ENCODE measurements around the gene LSAMP. TPM values are rescaled to one million over a fixed set of nuclear protein-coding genes. Genes with fewer than 3 reads are reported as not detected.

The LSAMP gene
- total RNA-seq, 4 donors from 2014 or later, result 1.9 to 19.7 (median 2.8) TPM

DNA sequence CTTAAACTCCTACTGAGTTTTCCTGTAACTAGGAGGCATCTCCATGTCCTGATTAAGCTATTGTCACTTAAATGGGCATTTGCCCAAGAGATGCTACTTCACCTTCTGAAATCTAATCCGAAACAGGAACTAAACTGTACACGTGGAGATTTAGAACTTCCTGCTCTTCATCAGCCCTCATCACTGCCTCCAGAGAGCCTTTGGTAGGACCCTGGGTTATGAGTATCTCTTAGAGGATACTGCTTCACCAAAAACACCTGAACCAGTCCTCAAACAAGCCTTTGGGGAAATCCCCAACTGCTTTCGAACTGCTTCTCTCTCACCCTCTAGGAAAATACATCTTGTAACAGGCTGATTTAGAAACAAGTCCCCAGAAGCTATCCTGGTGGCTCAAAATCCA is 501.7 kb downstream of the LSAMP start:
- TF ChIP-seq CTCF (IDR thresholded peaks at IDR 0.05), result no peak
- ATAC-seq (ENCODE audit: low FRiP score), result no peak
- no peak for DNase-seq (ENCODE audit: low spot score)

- ATAC-seq (ENCODE audit: low FRiP score) (no peak), DNase-seq (ENCODE audit: low spot score) (no peak)
Measured at GRCh38 chr3:115937054-115937453, 508.2 kb downstream of the LSAMP start.

DNA sequence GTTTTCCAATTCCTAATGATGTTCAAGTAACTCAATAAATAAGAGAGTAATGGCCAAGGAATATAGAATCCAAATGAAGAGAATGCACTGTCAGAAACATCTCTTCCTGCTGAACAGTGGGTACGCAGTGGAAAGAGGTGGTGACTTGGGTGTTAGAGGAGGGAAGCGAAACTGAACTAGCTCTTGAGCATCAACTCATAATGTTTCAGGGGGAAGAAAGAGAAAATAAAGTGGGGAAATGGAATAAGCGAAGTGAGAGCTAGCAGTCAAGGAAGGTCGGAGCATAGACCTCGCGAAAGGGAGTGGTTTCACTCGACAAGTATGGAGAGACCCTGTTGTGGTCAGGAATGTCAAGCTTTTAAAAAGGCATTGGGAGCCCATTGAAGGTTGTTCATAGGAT is 512.5 kb downstream of the LSAMP start:
- TF ChIP-seq CTCF (IDR thresholded peaks at IDR 0.05), result no peak
- DNase-seq (ENCODE audit: low spot score), result no peak

More at GRCh38 chr3:115937054-115937453, 508.2 kb downstream of the LSAMP start:
- TF ChIP-seq CTCF (IDR thresholded peaks at IDR 0.05), result no peak

DNA sequence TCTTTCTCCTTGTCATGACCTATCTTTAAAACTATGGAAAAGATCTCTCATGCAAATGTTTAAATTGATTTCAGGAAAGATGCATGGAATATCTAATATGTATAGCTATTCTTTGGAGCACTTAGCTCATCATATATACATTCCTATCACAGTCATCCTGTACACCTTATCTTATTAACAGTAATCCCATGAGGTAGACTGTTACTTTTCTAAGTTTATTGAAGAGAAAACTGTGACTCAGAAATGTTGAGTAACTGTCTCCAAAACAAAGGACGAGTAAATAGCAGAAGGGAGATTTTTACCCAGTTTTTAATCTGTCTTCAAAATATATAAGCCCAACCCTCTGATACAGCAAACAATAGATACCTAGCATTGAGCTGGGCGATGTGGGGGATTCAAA is 513.7 kb downstream of the LSAMP start:
- no peak for ATAC-seq (ENCODE audit: low FRiP score)
- no peak for TF ChIP-seq CTCF (IDR thresholded peaks at IDR 0.05)
- no peak for DNase-seq (ENCODE audit: low spot score)

More for the DNA sequence above, 512.5 kb downstream of the LSAMP start:
- ATAC-seq (ENCODE audit: low FRiP score), result no peak

DNA sequence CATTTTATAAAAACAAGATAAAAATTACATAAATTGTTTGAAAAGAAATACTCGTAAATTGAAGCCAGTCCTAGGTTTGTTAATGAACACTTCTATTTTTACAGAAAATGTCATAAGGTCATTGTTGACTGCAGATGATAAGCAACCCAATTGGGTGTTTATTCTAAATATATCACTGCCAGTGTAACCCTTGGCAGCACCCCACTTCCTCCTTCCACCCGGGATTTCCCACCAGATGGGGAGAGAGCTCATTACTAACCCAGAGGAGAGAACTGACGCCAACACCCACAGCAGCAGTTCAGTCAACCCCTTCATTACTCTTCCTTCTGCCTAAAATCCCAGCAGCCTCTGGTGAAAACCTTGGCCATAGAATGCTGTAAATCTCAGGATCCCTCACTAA is 514.4 kb downstream of the LSAMP start:
- DNase-seq (ENCODE audit: low spot score), result no peak
- no peak for ATAC-seq (ENCODE audit: low FRiP score)
- no peak for TF ChIP-seq CTCF (IDR thresholded peaks at IDR 0.05)

- ATAC-seq (ENCODE audit: low FRiP score), result no peak
- no peak for TF ChIP-seq CTCF (IDR thresholded peaks at IDR 0.05)
Measured at GRCh38 chr3:115930168-115930567, 515.1 kb downstream of the LSAMP start.

DNA sequence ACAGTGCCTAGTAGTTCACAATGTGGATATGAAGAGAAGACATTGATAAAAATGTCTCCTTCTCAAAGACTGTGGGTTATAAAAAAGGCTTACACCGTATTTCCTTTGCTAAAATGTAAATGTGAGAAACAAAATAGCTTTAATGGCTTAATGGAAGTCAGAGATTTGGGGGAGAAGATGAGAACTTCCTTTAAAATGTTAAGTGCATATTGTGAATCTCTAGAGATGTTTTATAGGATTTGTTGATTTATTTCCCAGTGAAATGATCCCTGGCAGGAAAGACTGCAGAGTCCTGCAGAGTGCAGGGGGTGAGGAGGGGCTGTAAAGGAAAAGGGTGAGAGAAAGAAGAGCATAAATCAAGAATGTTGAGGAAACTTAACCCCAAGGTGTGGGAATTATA is 516.9 kb downstream of the LSAMP start:
- ATAC-seq (ENCODE audit: low FRiP score) (no peak), DNase-seq (ENCODE audit: low spot score) (no peak)
- TF ChIP-seq CTCF (IDR thresholded peaks at IDR 0.05), result no peak

More at GRCh38 chr3:115930168-115930567, 515.1 kb downstream of the LSAMP start:
- DNase-seq (ENCODE audit: low spot score), result no peak
